Measurements from ENCODE around the gene ITPKC.

Gene ITPKC

DNA sequence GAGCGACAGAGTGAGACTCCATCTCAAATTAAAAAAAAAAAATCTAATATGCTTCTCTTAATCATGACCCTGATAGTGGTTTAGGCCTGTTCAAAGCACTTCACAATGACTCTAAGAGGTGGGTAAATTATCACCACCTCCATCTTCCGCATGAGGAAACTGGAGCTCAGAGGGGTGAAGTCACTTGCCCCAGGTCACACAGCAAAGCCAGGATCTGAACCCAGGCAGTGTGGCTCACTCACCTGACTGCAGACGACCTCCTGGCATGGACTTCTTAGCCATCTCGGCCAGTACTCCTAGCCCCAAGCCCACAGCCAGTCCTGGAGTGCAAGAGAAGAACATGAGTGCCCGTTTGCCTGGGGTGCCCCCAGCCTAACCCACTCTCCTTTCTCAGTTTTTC, 7.1 kb upstream of the ITPKC start:
- TF ChIP-seq SIN3A (IDR thresholded peaks at IDR 0.05; ENCODE audit: borderline replicate concordance, insufficient read depth, low read length) (no peak), TAF1 (IDR thresholded peaks at IDR 0.05; ENCODE audit: borderline replicate concordance, insufficient read depth, low read length) (no peak)

DNA sequence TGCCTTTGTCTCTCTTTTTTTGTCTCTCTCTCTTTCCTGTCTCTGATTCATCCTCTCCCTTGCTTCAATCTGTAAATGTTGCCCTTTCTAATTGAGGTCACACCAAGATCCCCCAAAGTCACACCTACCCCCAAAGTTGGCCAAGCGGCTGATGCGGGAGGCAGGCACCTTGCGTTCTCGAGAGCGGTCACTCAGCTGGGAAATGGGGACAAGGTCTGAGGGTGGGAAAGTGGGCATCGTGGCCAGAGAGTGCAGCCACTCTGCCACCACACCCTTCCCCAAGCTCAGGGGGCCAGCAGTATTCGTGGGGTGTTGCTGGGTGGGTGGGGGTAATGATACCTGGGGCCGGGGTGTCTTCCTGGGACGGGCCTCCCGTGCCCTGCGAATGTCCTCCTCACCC, 3.0 kb upstream of the ITPKC start:
- TF ChIP-seq TAF1 (IDR thresholded peaks at IDR 0.05; ENCODE audit: borderline replicate concordance, insufficient read depth, low read length) (no peak), SIN3A (IDR thresholded peaks at IDR 0.05; ENCODE audit: borderline replicate concordance, insufficient read depth, low read length) (no peak)

DNA sequence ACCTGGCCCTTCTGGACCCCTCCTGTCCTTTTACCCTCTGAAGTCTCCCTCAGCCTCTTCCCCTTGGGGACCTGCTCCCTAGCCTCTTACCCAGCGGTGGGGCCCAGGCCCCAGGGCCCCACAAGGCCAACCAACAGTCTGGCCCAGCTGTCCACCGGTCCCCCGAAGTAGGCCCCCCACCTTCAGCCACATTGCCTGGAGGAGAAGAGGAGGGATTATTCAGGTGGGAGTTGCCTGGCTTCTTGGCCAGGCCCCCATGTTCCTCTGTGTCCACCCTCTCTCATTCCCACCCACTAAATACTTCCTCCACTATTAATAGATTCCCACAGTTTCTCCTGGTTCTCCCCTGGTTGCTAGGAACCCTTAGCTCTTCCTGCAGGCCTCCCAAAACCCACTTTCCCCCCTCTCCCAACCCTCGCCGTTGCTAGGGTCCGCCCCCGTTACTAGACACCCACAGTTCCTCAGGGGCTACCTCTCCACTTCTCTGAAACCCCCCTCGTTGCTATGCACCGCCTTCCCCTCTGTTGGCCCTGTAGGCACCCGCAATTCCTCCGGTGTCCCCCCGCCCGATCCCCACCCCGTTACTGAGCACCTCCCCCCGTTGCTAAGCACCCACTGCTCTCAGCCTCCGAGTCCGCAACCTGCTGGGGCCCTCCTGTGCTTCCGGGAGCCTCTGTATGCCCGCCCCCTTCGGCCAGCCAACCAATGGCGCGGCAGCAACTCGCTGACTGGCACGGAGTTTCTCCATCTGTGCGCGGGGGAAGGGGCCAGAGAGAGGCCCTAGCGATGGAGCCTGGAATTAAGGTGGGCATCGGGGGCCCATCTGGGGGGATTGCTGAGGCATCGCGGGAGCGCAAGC, 2.2 kb upstream of the ITPKC start:
- no peak for TF ChIP-seq POLR2AphosphoS5 (IDR thresholded peaks at IDR 0.05; ENCODE audit: low read depth, low read length)
- no peak for TF ChIP-seq TAF1 (IDR thresholded peaks at IDR 0.05; ENCODE audit: borderline replicate concordance, insufficient read depth, low read length)
- TF ChIP-seq, protein P1, sequence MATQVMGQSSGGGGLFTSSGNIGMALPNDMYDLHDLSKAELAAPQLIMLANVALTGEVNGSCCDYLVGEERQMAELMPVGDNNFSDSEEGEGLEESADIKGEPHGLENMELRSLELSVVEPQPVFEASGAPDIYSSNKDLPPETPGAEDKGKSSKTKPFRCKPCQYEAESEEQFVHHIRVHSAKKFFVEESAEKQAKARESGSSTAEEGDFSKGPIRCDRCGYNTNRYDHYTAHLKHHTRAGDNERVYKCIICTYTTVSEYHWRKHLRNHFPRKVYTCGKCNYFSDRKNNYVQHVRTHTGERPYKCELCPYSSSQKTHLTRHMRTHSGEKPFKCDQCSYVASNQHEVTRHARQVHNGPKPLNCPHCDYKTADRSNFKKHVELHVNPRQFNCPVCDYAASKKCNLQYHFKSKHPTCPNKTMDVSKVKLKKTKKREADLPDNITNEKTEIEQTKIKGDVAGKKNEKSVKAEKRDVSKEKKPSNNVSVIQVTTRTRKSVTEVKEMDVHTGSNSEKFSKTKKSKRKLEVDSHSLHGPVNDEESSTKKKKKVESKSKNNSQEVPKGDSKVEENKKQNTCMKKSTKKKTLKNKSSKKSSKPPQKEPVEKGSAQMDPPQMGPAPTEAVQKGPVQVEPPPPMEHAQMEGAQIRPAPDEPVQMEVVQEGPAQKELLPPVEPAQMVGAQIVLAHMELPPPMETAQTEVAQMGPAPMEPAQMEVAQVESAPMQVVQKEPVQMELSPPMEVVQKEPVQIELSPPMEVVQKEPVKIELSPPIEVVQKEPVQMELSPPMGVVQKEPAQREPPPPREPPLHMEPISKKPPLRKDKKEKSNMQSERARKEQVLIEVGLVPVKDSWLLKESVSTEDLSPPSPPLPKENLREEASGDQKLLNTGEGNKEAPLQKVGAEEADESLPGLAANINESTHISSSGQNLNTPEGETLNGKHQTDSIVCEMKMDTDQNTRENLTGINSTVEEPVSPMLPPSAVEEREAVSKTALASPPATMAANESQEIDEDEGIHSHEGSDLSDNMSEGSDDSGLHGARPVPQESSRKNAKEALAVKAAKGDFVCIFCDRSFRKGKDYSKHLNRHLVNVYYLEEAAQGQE (IDR thresholded peaks at IDR 0.05; ENCODE audit: insufficient read depth in 1 of 2, low read depth in 2 of 2, low read length in 2 of 2) = no peak
- TF ChIP-seq SIN3A (IDR thresholded peaks at IDR 0.05; ENCODE audit: borderline replicate concordance, insufficient read depth, low read length) = no peak
- no peak for TF ChIP-seq FOXP2 (optimal IDR thresholded peaks at IDR 0.05; ENCODE audit: borderline replicate concordance, extremely low read depth, extremely low read length, insufficient read depth)

DNA sequence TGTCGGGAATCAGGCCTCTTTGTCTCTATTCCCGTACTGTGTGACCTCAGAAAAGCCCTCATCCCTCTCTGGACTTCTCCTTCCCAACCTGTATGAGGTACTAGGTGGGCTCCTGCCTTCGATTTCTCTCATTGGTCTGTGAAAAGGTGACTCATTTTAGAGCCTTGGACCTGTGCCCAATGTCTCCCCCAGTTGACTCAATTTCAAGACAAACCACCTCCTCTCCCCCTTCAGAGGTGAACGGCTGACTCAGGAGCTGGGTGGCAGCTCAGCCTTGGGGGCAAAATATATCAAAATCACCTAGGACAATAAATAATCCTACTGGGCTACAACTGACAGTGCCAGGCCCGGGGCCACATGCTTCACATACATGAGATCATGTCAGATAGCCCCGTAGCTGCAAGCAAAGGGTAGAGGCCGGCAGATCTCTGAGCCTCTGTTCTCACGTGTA, 856 bp upstream of the ITPKC start:
- no peak for TF ChIP-seq FOXP2 (optimal IDR thresholded peaks at IDR 0.05; ENCODE audit: borderline replicate concordance, extremely low read depth, extremely low read length, insufficient read depth)
- TF ChIP-seq TAF1 (IDR thresholded peaks at IDR 0.05; ENCODE audit: borderline replicate concordance, insufficient read depth, low read length) = no peak
- no peak for TF ChIP-seq SIN3A (IDR thresholded peaks at IDR 0.05; ENCODE audit: borderline replicate concordance, insufficient read depth, low read length)
- no peak for TF ChIP-seq POLR2AphosphoS5 (IDR thresholded peaks at IDR 0.05; ENCODE audit: low read depth, low read length)
- TF ChIP-seq, protein P1 (IDR thresholded peaks at IDR 0.05; ENCODE audit: insufficient read depth in 1 of 2, low read depth in 2 of 2, low read length in 2 of 2) = no peak

DNA sequence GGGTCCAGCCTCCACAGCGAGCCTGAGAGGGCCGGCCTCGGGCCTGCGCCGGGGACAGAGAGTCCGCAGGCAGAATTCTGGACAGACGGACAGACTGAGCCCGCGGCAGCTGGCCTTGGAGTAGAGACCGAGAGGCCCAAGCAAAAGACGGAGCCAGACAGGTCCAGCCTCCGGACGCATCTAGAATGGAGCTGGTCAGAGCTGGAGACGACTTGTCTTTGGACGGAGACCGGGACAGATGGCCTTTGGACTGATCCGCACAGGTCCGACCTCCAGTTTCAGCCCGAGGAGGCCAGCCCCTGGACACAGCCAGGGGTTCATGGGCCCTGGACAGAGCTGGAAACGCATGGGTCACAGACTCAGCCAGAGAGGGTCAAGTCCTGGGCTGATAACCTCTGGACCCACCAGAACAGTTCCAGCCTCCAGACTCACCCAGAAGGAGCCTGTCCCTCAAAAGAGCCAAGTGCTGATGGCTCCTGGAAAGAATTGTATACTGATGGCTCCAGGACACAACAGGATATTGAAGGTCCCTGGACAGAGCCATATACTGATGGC, 490 bp downstream of the ITPKC start:
- TF ChIP-seq FOXP2 (optimal IDR thresholded peaks at IDR 0.05; ENCODE audit: borderline replicate concordance, extremely low read depth, extremely low read length, insufficient read depth) = no peak
- TF ChIP-seq, protein P1 (IDR thresholded peaks at IDR 0.05; ENCODE audit: insufficient read depth in 1 of 2, low read depth in 2 of 2, low read length in 2 of 2) = no peak
- no peak for TF ChIP-seq SIN3A (IDR thresholded peaks at IDR 0.05; ENCODE audit: borderline replicate concordance, insufficient read depth, low read length)
- TF ChIP-seq TAF1 (IDR thresholded peaks at IDR 0.05; ENCODE audit: borderline replicate concordance, insufficient read depth, low read length) = no peak
- TF ChIP-seq POLR2AphosphoS5 (IDR thresholded peaks at IDR 0.05; ENCODE audit: low read depth, low read length) = no peak
